ENCODE measurements around the gene ALS2CL.

GRCh38 chr3:46712191-46713049 lies 18.9 kb upstream of the ALS2CL start:
- no peak for TF ChIP-seq EP300 (IDR thresholded peaks at IDR 0.05; ENCODE audit: borderline replicate concordance in 1 of 2, control insufficient read depth in 1 of 2, low read depth in 2 of 2, low read length in 2 of 2)
- TF ChIP-seq ZZZ3 (IDR thresholded peaks at IDR 0.05; ENCODE audit: control insufficient read depth, insufficient read length, low read depth): no peak
